ENCODE results near the gene NFIB. TPM values are rescaled to one million over a fixed set of nuclear protein-coding genes. Genes with fewer than 3 reads are reported as not detected.

Gene NFIB
- total and polyA plus RNA-seq, 2 of the 4 experiments (the other 2 are of a cell fraction) = 1.4 to 2.0 TPM

DNA sequence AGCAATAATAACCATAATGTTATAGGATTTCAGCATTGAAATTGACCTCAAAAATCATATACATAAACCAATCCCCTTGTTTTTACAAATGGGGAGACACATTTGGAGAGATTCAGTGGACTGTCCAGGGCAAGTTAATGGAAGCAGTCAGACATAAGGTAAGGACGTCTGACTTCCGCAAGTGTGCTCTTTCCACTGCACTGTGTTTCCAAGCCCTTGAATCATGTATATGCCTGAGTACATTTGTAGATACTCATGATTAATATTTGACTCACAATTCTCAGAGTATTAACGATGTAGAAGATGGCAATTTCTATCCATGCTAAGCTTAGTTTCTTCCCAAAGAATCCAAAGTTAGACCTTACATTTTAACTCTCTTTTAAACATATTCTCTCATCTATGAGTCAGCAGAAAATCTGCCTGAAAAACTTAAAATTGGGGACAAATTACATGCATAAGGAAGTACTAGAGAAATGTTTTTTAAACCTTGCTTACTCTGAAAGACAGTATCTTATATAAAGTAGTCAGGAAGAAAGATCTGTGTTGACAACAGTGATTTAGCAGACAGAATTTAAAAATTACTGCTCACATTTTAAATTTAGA lies 165.3 kb downstream of the NFIB start:
- TF ChIP-seq BHLHE40 (IDR thresholded peaks at IDR 0.05; ENCODE audit: low read depth, low read length) (no peak), MAFK (IDR thresholded peaks at IDR 0.05; ENCODE audit: low read depth, low read length) (peak; percentile 37), MXI1 (IDR thresholded peaks at IDR 0.05; ENCODE audit: borderline replicate concordance, low read depth, low read length) (no peak), CHD1 (IDR thresholded peaks at IDR 0.05; ENCODE audit: low read depth, low read length) (no peak)
- TF ChIP-seq, protein P1, sequence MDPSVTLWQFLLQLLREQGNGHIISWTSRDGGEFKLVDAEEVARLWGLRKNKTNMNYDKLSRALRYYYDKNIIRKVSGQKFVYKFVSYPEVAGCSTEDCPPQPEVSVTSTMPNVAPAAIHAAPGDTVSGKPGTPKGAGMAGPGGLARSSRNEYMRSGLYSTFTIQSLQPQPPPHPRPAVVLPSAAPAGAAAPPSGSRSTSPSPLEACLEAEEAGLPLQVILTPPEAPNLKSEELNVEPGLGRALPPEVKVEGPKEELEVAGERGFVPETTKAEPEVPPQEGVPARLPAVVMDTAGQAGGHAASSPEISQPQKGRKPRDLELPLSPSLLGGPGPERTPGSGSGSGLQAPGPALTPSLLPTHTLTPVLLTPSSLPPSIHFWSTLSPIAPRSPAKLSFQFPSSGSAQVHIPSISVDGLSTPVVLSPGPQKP (IDR thresholded peaks at IDR 0.05; ENCODE audit: borderline replicate concordance, low read depth, low read length) = no peak
- no peaks in the 10 kb centered on the region for H3K36me3 ChIP-seq (ENCODE audit: control insufficient read depth, insufficient read depth, low read length)
- H3K4ac ChIP-seq (ENCODE audit: low read depth, low read length) = no peak overlapping the region
- H4K20me1 ChIP-seq (ENCODE audit: insufficient read depth, low read length) = no peaks in the 10 kb centered on the region
- no peak overlapping the region for H3K9ac ChIP-seq (ENCODE audit: low read depth, low read length)
- H3K14ac ChIP-seq (replicated peaks; ENCODE audit: low read depth, low read length) = no peak overlapping the region
- no peak overlapping the region for H3K4me2 ChIP-seq (ENCODE audit: low read depth, low read length)
- H2BK15ac ChIP-seq (ENCODE audit: low read depth, low read length) = no peak overlapping the region
- H2AK9ac ChIP-seq (replicated peaks; ENCODE audit: low read depth, low read length, poor library complexity) = no peak overlapping the region
- H3K4me1 ChIP-seq (ENCODE audit: control insufficient read depth, insufficient read depth, low read length) = no peaks in the 10 kb centered on the region
- BruUV-seq (replicated peaks) = no TSS peak
- dilution Hi-C loops (cut with HindIII; ENCODE audit: low sequenced_read_pairs, unreplicated experiment) (no loop called here), in situ Hi-C loops (cut with MboI; ENCODE audit: low sequenced_read_pairs) (no loop called here), intact Hi-C loops (cut with micrococcal nuclease) (no loop called here)
- POLR2A ChIA-PET (ENCODE audit: unreplicated experiment) = no interaction called here
- H2BK120ac ChIP-seq (ENCODE audit: low read depth, low read length) = no peak overlapping the region
- no peak overlapping the region for H2AFZ ChIP-seq (replicated peaks; ENCODE audit: low read length, poor library complexity)
- H3K56ac ChIP-seq (ENCODE audit: extremely low read depth, insufficient read depth, low read length) = no peak overlapping the region
- no peak overlapping the region for H3K27ac ChIP-seq (ENCODE audit: insufficient read depth, low read length)
- no peak overlapping the region for H3K18ac ChIP-seq (ENCODE audit: low read depth, low read length)
- H3K9me3 ChIP-seq (ENCODE audit: control insufficient read depth, insufficient read depth, low read length) = no peaks in the 10 kb centered on the region
- no peak overlapping the region for H2BK20ac ChIP-seq (ENCODE audit: low read depth, low read length)
- no peak overlapping the region for H4K8ac ChIP-seq (ENCODE audit: low read depth in 2 of 2, low read length in 2 of 2)
- H2BK5ac ChIP-seq (ENCODE audit: low read depth, low read length, poor library complexity, severe bottlenecking) = no peak overlapping the region
- H4K5ac ChIP-seq (ENCODE audit: low read depth, low read length) = no peak overlapping the region
- DNase-seq (no peak), ATAC-seq (ENCODE audit: low read depth) (no peak)
- CTCF ChIA-PET = no interaction called here
- no peak overlapping the region for H2AK5ac ChIP-seq (ENCODE audit: low read depth, low read length)
- no peaks in the 10 kb centered on the region for H3K9me1 ChIP-seq (ENCODE audit: insufficient read depth, low read length)
- no peak overlapping the region for H3K4me3 ChIP-seq (ENCODE audit: insufficient read depth, low read depth, low read length)
- no CpG with 5 or more reads among the region's 3 CpGs for WGBS, 2 experiments (ENCODE audit: extremely low coverage in 2 of 2, insufficient read length in 1 of 2)
- H3K27me3 ChIP-seq (ENCODE audit: control insufficient read depth, insufficient read depth, low read length) = 0 out of 2 replicates have a peak, but pooled peaks cover 1% of the 10 kb centered on the region
- H4K91ac ChIP-seq (ENCODE audit: insufficient read depth, low read depth, low read length) = no peak overlapping the region
- H3K79me1 ChIP-seq (ENCODE audit: low read depth in 1 of 2, low read length in 2 of 2) = no peaks in the 10 kb centered on the region
- H3K23ac ChIP-seq (ENCODE audit: low read depth, low read length) = no peak overlapping the region
